BE2C (cell line): ENCODE results near the gene PARM1.

Experiments used
- DNase-seq: peaks from one replicate; pipeline ENCODE4 v3.0.0-alpha.2; 2020
- H3K27me3 ChIP-seq: fragments of 250-450 bp; sonication (Bioruptor Pico); 2 replicates; pipeline ENCODE4 v1.5.1; 2020; ENCODE audit warnings: mild to moderate bottlenecking
- H3K36me3 ChIP-seq: fragments of 250-450 bp; sonication (Bioruptor Pico); 2 replicates; pipeline ENCODE4 v1.5.1; 2020; ENCODE audit warnings: mild to moderate bottlenecking
- H3K4me1 ChIP-seq: fragments of 250-450 bp; sonication (Bioruptor Pico); 2 replicates; pipeline ENCODE4 v1.5.1; 2020
- H3K4me3 ChIP-seq: 2 replicates; pipeline ENCODE4 v1.5.1; 2011; ENCODE audit warnings: low read depth, low read length
- H3K9me3 ChIP-seq: fragments of 250-450 bp; sonication (Bioruptor Pico); 2 replicates; pipeline ENCODE4 v1.5.1; 2020
- TF ChIP-seq, protein P1 (sequence below): IDR thresholded peaks from 2 replicates; pipeline ENCODE4 v1.5.1; 2012; ENCODE audit warnings: mild to moderate bottlenecking, low read depth, low read length

PARM1 gene

DNA sequence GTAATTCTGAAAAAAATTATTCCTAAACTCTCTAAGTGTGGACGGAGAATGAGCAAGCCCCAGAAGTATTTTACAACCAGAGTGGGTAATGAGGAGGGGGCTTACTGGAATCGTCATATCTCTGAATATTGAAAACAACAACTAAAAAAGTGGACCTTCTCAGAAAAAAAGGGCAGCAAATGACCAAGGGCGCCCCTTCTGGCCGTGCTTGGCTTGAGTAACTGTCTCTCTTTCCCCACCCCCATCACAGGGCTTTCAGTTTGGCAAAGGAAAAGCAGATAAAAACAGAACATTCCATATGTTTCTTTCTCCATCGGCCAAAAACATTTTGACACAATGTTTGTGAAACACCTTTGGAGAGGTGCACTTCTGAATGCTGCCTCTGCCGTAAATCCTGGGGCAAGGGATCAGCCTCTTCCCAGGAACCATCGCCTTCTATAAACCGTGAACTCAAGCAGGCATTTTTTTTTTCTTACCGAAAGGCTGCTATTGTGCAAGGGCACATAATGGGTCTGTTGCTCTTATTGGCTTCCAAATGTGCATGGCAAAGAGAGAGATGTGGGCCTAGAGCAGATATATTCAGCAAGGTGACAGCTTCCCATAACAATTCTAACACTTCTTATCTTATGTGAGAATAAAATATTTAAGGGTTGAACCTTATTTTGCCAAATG lies 115.4 kb downstream of the PARM1 start:
- Histone ChIP-seq H3K36me3 (no peaks in the 10 kb centered on the region), H3K27me3 (no peaks in the 10 kb centered on the region), H3K4me1 (no peaks in the 10 kb centered on the region), H3K4me3 (no peak overlapping the region), H3K9me3 (no peaks in the 10 kb centered on the region)
- no peak for DNase-seq
- TF ChIP-seq, protein P1, sequence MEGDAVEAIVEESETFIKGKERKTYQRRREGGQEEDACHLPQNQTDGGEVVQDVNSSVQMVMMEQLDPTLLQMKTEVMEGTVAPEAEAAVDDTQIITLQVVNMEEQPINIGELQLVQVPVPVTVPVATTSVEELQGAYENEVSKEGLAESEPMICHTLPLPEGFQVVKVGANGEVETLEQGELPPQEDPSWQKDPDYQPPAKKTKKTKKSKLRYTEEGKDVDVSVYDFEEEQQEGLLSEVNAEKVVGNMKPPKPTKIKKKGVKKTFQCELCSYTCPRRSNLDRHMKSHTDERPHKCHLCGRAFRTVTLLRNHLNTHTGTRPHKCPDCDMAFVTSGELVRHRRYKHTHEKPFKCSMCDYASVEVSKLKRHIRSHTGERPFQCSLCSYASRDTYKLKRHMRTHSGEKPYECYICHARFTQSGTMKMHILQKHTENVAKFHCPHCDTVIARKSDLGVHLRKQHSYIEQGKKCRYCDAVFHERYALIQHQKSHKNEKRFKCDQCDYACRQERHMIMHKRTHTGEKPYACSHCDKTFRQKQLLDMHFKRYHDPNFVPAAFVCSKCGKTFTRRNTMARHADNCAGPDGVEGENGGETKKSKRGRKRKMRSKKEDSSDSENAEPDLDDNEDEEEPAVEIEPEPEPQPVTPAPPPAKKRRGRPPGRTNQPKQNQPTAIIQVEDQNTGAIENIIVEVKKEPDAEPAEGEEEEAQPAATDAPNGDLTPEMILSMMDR: peak; percentile 12; the same call in 1 of the 2 replicates

DNA sequence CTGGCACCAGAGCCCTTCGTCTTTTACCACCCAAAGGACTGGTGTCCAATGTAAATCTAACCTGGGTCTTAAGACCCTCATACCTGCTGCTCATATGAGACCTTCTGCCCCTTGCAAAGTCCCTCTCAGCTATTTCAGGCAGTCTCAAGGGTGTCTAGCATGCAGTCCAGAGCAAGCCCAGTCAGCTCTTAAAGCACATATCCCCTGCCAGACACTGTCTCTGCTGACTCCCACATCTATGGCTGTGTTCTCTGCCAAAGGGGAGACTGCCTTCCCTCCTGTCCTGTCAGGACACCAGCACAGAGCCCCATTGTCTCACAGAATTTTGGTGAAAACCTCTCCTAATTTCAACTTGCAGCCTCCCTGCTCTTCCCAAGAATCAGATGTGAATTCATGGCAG lies 118.5 kb downstream of the PARM1 start:
- TF ChIP-seq, protein P1: no peak
- no peaks in the 10 kb centered on the region for H3K36me3 ChIP-seq
- H3K4me1 ChIP-seq: peaks cover 11% of the 10 kb centered on the region
- H3K9me3 ChIP-seq: no peaks in the 10 kb centered on the region
- no peak for DNase-seq
- H3K27me3 ChIP-seq: no peaks in the 10 kb centered on the region
- no peak overlapping the region for H3K4me3 ChIP-seq

DNA sequence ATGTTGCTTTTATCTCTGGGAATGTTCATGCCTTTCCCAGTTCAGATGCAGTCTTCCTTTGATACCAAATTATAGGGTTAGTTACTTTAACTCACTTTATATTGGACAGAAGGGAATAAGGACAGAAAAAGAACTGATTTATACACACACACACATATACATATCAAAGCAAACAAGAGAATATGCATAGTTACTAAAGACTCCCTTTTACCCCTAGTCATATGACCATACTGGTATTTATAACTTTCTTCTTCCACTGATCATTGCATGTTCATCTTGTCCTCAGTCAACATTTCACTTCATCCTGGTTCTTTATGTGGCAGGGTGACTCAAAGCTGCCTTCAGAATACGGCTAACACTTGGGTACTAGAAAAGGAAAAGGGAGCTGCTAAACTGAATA lies 120.4 kb downstream of the PARM1 start:
- no peaks in the 10 kb centered on the region for H3K27me3 ChIP-seq
- no peaks in the 10 kb centered on the region for H3K9me3 ChIP-seq
- no peak for DNase-seq
- H3K36me3 ChIP-seq: no peaks in the 10 kb centered on the region
- peaks cover 11% of the 10 kb centered on the region for H3K4me1 ChIP-seq
- TF ChIP-seq, protein P1: no peak
- H3K4me3 ChIP-seq: no peak overlapping the region

DNA sequence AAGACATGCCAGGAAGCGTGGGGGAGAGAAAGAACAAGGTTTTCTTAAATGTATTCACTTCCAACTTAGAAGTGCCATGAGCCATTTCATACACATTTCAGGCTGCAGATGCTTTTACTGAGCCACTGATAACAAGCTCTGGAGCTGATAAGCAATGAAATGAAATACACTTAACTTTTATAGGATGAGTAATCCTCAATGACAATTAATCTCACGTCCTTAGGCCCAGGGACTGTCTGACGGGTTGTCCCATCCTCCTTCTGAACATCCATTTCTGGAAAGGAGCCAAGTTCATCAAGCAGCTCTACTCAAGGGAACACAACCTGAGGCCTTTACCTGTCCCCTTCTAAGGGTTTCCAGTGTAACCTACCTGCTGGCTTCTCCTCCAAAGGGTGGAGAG lies 121.2 kb downstream of the PARM1 start:
- no peak for DNase-seq
- TF ChIP-seq, protein P1: no peak

DNA sequence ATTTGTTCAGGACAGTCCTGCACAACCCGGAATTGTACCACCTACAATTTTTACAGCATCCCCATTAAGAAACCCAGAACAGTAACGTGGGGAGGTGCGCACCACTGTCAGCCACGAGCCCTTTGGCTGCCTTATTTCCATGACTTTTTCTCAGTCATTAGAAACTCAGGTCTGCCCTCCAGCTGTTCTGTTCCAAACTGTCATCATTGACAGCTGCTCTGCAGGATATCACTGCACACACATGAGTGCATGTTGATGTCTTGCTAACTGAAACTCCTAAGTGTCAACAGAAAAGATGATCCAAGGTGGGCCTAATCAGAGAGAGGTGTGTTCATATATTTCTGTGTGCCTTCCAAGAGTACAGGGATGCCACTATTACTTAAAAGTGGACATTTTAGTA lies 123.4 kb downstream of the PARM1 start:
- DNase-seq: no peak
- no peaks in the 10 kb centered on the region for H3K27me3 ChIP-seq
- no peaks in the 10 kb centered on the region for H3K36me3 ChIP-seq
- H3K4me1 ChIP-seq: peaks cover 11% of the 10 kb centered on the region
- no peaks in the 10 kb centered on the region for H3K9me3 ChIP-seq
- H3K4me3 ChIP-seq: no peak overlapping the region
- TF ChIP-seq, protein P1: peak; percentile 27; the same call in 1 of the 2 replicates

More for the DNA sequence above, 121.2 kb downstream of the PARM1 start:
- H3K4me3 ChIP-seq: no peak overlapping the region
- H3K27me3 ChIP-seq: no peaks in the 10 kb centered on the region
- H3K4me1 ChIP-seq: peaks cover 11% of the 10 kb centered on the region
- H3K36me3 ChIP-seq: no peaks in the 10 kb centered on the region
- H3K9me3 ChIP-seq: no peaks in the 10 kb centered on the region

GRCh38 chr4:75057369-75057768 lies 124.5 kb downstream of the PARM1 start:
- no peak for DNase-seq
- no peaks in the 10 kb centered on the region for H3K9me3 ChIP-seq

More at GRCh38 chr4:75057369-75057768, 124.5 kb downstream of the PARM1 start:
- H3K36me3 ChIP-seq: no peaks in the 10 kb centered on the region
- TF ChIP-seq, protein P1: no peak
- no peaks in the 10 kb centered on the region for H3K27me3 ChIP-seq
- H3K4me3 ChIP-seq: no peak overlapping the region
- H3K4me1 ChIP-seq: peaks cover 11% of the 10 kb centered on the region
